H1 (cell line): Measurements from ENCODE around the gene RAB3GAP2. TPM values are rescaled to one million over a fixed set of nuclear protein-coding genes. Genes with fewer than 3 reads are reported as not detected.

ENCODE experiments used
- CBX5 ChIP-seq: fragments of 300-800, 300-1000 bp; sonication (generic); IDR thresholded peaks from 2 replicates; pipeline ENCODE4 v1.7.1; 2016; ENCODE audit warnings: antibody characterized with exemption, low read length, low read depth
- CREB1 ChIP-seq: IDR thresholded peaks from 2 replicates; pipeline ENCODE4 v1.6.1; 2012; ENCODE audit warnings: inconsistent platforms
- SIRT6 ChIP-seq: IDR thresholded peaks from one replicate; pipeline ENCODE4 v1.7.1; 2012; ENCODE audit warnings: low read length, inconsistent platforms
- polyA plus RNA-seq, 7 experiments: library from polyadenylated mRNA; depleted of rRNA in 3 of 7; stranded (reverse) in 5 of 7; unstranded in 2 of 7; fragments of >200 nt in 5 of 7; fragments of 200-250 nt in 2 of 7; gene quantifications; 1 replicate in 5 of 7; 2 replicates in 1 of 7; 4 replicates in 1 of 7; pipeline versions ENCODE4 v1.2.1 to v1.2.3, GENCODE V29; 2011 to 2013; ENCODE audit warnings: missing spikeins in 2 of 7, mixed read lengths in 2 of 7
- total RNA-seq: library from RNA; stranded (reverse); fragmentation: NEBNext Ultra II Directional; extraction: Animal tissue kit (Norgen Biotek cat#: 25700); gene quantifications from 2 replicates; pipeline ENCODE4 v1.2.1, GENCODE V29; 2021
- TF ChIP-seq, protein P1 (sequence below): IDR thresholded peaks from 2 replicates; pipeline ENCODE4 v1.6.1; 2012; ENCODE audit warnings: inconsistent platforms

The RAB3GAP2 gene
- total and polyA plus RNA-seq, 2 of the 8 experiments (the other 6 are each of a cell fraction or from before 2014, with no cell fraction given) = 19.7 to 52.7 TPM

DNA sequence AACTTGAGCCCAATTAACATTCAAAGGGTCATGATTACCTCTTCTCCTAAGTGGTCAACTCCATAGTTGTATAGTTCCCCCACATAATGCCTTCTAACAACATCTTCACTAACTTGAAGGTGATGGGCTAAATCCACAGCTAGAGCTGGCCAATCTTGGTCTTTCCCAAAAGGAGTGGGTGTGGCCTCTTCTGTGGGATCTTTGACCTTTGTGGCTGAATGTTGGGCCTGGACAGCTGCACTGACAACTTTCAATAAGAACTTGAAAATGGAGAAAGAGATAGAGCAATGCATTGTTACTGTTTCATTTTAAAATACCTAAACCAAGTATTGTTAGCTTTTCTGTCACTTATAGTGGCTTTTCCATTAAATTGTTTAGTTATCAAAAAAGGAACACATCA, 119.1 kb downstream of the RAB3GAP2 start (continued):
- TF ChIP-seq SIRT6 = no peak
- TF ChIP-seq, protein P1, sequence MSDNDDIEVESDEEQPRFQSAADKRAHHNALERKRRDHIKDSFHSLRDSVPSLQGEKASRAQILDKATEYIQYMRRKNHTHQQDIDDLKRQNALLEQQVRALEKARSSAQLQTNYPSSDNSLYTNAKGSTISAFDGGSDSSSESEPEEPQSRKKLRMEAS = no peak
- TF ChIP-seq CBX5 = no peak
- TF ChIP-seq CREB1 = no peak
